Subcutaneous abdominal adipose tissue (tissue), 5 donors: ENCODE measurements around the gene PDE11A.
A peak's percentile ranks its signal among the peaks of the same experiment; 100 is the strongest.

Source experiments
- H3K27ac ChIP-seq: one replicate; pipeline ENCODE4 v1.7.0; 2013; ENCODE audit warnings: low read depth, mild to moderate bottlenecking, inconsistent platforms, low read length, moderate library complexity
- H3K27me3 ChIP-seq, 5 donors: one replicate each; pipeline ENCODE4 v1.7.0; 2013; ENCODE audit warnings: low read length in 5 of 5, inconsistent platforms in 1 of 5; ENCODE audit not compliant: control insufficient read depth in 5 of 5, insufficient read depth in 4 of 5
- H3K36me3 ChIP-seq, 5 donors: one replicate each; pipeline ENCODE4 v1.7.0; 2013; ENCODE audit warnings: low read length in 5 of 5; ENCODE audit not compliant: control insufficient read depth in 5 of 5, insufficient read depth in 5 of 5
- H3K4me1 ChIP-seq, 5 donors: one replicate each; pipeline ENCODE4 v1.7.0; 2013; ENCODE audit warnings: low read length in 5 of 5, mild to moderate bottlenecking in 3 of 5, moderate library complexity in 1 of 5; ENCODE audit not compliant: control insufficient read depth in 5 of 5, insufficient read depth in 5 of 5
- H3K4me3 ChIP-seq, 5 donors: one replicate each; pipeline ENCODE4 v1.7.0; 2013; ENCODE audit warnings: low read length in 5 of 5, low read depth in 1 of 5
- H3K9ac ChIP-seq, 5 donors: one replicate each; pipeline ENCODE4 v1.7.0; 2013; ENCODE audit warnings: low read length in 5 of 5, mild to moderate bottlenecking in 4 of 5, moderate library complexity in 3 of 5
- H3K9me3 ChIP-seq, 5 donors: one replicate each; pipeline ENCODE4 v1.7.0; 2013; ENCODE audit warnings: low read length in 5 of 5; ENCODE audit not compliant: control insufficient read depth in 5 of 5
- donor health status: healthy.
- donor health status: healthy.
- donor health status: healthy.
- donor health status: healthy.
- donor health status: healthy.

The PDE11A gene

GRCh38 chr2:177880285-177880684 is 192.3 kb downstream of the PDE11A start:
- H3K9ac ChIP-seq, result no peak overlapping the region
- H3K36me3 ChIP-seq, result no peaks in the 10 kb centered on the region
- no peak overlapping the region for H3K27ac ChIP-seq
- H3K27me3 ChIP-seq, result no peaks in the 10 kb centered on the region
- H3K4me3 ChIP-seq, result no peak overlapping the region
- H3K9me3 ChIP-seq, result no peaks in the 10 kb centered on the region
- peaks cover 0 to 36% (median 3%) of the 10 kb centered on the region in 5 donors for H3K4me1 ChIP-seq

GRCh38 chr2:177876950-177877349 is 195.6 kb downstream of the PDE11A start:
- H3K9ac ChIP-seq, result no peak overlapping the region
- H3K9me3 ChIP-seq, result no peaks in the 10 kb centered on the region
- no peak overlapping the region for H3K27ac ChIP-seq
- peaks cover 0 to 32% (median 2%) of the 10 kb centered on the region in 5 donors for H3K4me1 ChIP-seq
- no peaks in the 10 kb centered on the region for H3K36me3 ChIP-seq
- no peak overlapping the region for H3K4me3 ChIP-seq
- H3K27me3 ChIP-seq, result no peaks in the 10 kb centered on the region

- H3K4me1 ChIP-seq, result peaks cover 0 to 29% (median 0%) of the 10 kb centered on the region in 5 donors
- peak overlapping the region; percentile 6 for H3K27ac ChIP-seq
- no peaks in the 10 kb centered on the region for H3K27me3 ChIP-seq
- no peak overlapping the region for H3K9ac ChIP-seq
- no peak overlapping the region for H3K4me3 ChIP-seq
- no peaks in the 10 kb centered on the region for H3K36me3 ChIP-seq
- H3K9me3 ChIP-seq, result no peaks in the 10 kb centered on the region
Observed at GRCh38 chr2:177874686-177875085, 197.9 kb downstream of the PDE11A start.

- H3K36me3 ChIP-seq, result no peaks in the 10 kb centered on the region
- no peaks in the 10 kb centered on the region for H3K27me3 ChIP-seq
- H3K9me3 ChIP-seq, result no peaks in the 10 kb centered on the region
- peak overlapping the region; percentile 6 for H3K27ac ChIP-seq
- H3K9ac ChIP-seq, result no peak overlapping the region
- no peak overlapping the region for H3K4me3 ChIP-seq
- H3K4me1 ChIP-seq, result peaks cover 0 to 23% (median 0%) of the 10 kb centered on the region in 5 donors
Observed at GRCh38 chr2:177873915-177874314, 198.7 kb downstream of the PDE11A start.

GRCh38 chr2:177872286-177872685 is 200.3 kb downstream of the PDE11A start:
- H3K4me3 ChIP-seq, result no peak overlapping the region
- H3K9me3 ChIP-seq, result no peaks in the 10 kb centered on the region
- H3K9ac ChIP-seq, result no peak overlapping the region
- no peaks in the 10 kb centered on the region for H3K27me3 ChIP-seq
- H3K4me1 ChIP-seq, result peaks cover 0 to 14% (median 0%) of the 10 kb centered on the region in 5 donors
- no peaks in the 10 kb centered on the region for H3K36me3 ChIP-seq
- H3K27ac ChIP-seq, result no peak overlapping the region

- Histone ChIP-seq H3K9ac (no peak overlapping the region), H3K4me3 (no peak overlapping the region), H3K27ac (no peak overlapping the region), H3K4me1 (peaks cover 0 to 9% (median 0%) of the 10 kb centered on the region in 5 donors), H3K36me3 (no peaks in the 10 kb centered on the region), H3K27me3 (no peaks in the 10 kb centered on the region), H3K9me3 (no peaks in the 10 kb centered on the region)
Observed at GRCh38 chr2:177869912-177870311, 202.7 kb downstream of the PDE11A start.

GRCh38 chr2:177869209-177869608 is 203.4 kb downstream of the PDE11A start:
- no peaks in the 10 kb centered on the region for H3K9me3 ChIP-seq
- peaks cover 0 to 8% (median 0%) of the 10 kb centered on the region in 5 donors for H3K4me1 ChIP-seq
- H3K9ac ChIP-seq, result no peak overlapping the region
- no peaks in the 10 kb centered on the region for H3K36me3 ChIP-seq
- no peaks in the 10 kb centered on the region for H3K27me3 ChIP-seq
- no peak overlapping the region for H3K4me3 ChIP-seq
- H3K27ac ChIP-seq, result no peak overlapping the region

- Histone ChIP-seq H3K4me3 (no peak overlapping the region), H3K36me3 (no peaks in the 10 kb centered on the region), H3K9me3 (no peaks in the 10 kb centered on the region), H3K4me1 (peaks cover 0 to 8% (median 0%) of the 10 kb centered on the region in 5 donors), H3K9ac (no peak overlapping the region), H3K27ac (no peak overlapping the region), H3K27me3 (no peaks in the 10 kb centered on the region)
Observed at GRCh38 chr2:177868806-177869205, 203.8 kb downstream of the PDE11A start.

GRCh38 chr2:177857538-177857937 is 215.0 kb downstream of the PDE11A start:
- Histone ChIP-seq H3K9ac (no peak overlapping the region), H3K9me3 (peaks cover 2 to 7% (median 3%) of the 10 kb centered on the region in 5 donors), H3K27me3 (no peaks in the 10 kb centered on the region), H3K36me3 (no peaks in the 10 kb centered on the region), H3K27ac (no peak overlapping the region), H3K4me3 (no peak overlapping the region), H3K4me1 (peaks cover 0 to 28% (median 8%) of the 10 kb centered on the region in 5 donors)

- no peaks in the 10 kb centered on the region for H3K27me3 ChIP-seq
- no peak overlapping the region for H3K9ac ChIP-seq
- peak overlapping the region; percentile 43 for H3K27ac ChIP-seq
- H3K9me3 ChIP-seq, result peaks cover under 1 to 4% (median 2%) of the 10 kb centered on the region in 5 donors
- H3K4me3 ChIP-seq, result no peak overlapping the region
- H3K4me1 ChIP-seq, result peaks cover 0 to 36% (median 8%) of the 10 kb centered on the region in 5 donors
- no peaks in the 10 kb centered on the region for H3K36me3 ChIP-seq
Observed at GRCh38 chr2:177852389-177852788, 220.2 kb downstream of the PDE11A start.

GRCh38 chr2:177843188-177843587 is 229.4 kb downstream of the PDE11A start:
- Histone ChIP-seq H3K9ac (no peak overlapping the region), H3K9me3 (no peaks in the 10 kb centered on the region), H3K27ac (no peak overlapping the region), H3K4me1 (peaks cover 0 to 14% (median 5%) of the 10 kb centered on the region in 5 donors), H3K36me3 (no peaks in the 10 kb centered on the region), H3K4me3 (no peak overlapping the region), H3K27me3 (no peaks in the 10 kb centered on the region)
